Stimulated activated naive CD8-positive, alpha-beta T cell treated with anti-CD3 and anti-CD28 coated beads, Interleukin-15, Interleukin-2, amounts not matched to agents 100 ng/mL and 50 ng/mL, for 24 hours (primary cell): ENCODE measurements around the gene DUSP8.

Source experiments
- H3K27ac Mint-ChIP-seq: one replicate; pipeline ENCODE4 v1.8.0; 2021; ENCODE audit warnings: mild to moderate bottlenecking, mixed read lengths
- H3K27me3 Mint-ChIP-seq: one replicate; pipeline ENCODE4 v1.8.0; 2021; ENCODE audit warnings: mixed read lengths
- H3K36me3 Mint-ChIP-seq: one replicate; pipeline ENCODE4 v1.8.0; 2021; ENCODE audit warnings: low read depth, mixed read lengths
- H3K4me1 Mint-ChIP-seq: one replicate; pipeline ENCODE4 v1.8.0; 2021; ENCODE audit warnings: low read depth, mixed read lengths
- H3K4me3 Mint-ChIP-seq: one replicate; pipeline ENCODE4 v1.8.0; 2021; ENCODE audit warnings: mild to moderate bottlenecking, mixed read lengths
- H3K9me3 Mint-ChIP-seq: one replicate; pipeline ENCODE4 v1.8.0; 2021; ENCODE audit warnings: mixed read lengths

Gene DUSP8

DNA sequence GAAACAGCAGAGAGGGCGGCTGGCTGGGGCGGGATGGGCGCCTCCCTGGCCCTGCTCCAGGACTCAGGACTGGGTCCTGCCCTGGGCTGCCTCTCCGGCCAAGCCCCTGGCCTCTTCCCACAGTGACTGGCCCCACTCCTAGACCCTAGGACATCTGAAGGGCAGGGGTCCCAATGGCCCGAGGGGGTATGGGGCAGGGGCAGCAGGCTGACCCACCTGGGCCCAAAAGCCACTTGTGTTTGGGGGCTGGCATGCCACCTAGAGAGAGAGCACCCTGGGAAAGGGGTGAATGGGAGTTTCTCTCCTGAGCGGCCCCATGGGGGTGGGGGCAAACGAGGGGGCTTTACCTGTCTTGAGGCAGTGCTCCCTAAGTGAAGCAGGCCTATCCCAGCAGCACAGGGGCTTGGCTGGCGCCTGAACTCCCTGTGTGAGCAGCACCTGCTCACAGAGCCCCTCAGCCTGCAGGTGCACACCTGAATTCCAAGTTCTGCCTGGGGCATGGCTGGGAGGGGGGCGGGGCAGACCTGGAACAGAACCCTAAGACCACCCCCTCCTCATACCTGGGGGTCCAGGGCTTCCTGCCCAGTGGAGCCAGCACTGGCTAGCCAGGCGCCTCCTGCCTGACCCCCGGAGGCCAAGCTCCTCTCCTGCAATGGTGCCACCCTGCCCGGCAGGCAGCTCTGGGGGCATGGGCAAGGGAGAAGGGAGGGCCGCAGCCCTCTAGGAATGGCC is 16.9 kb downstream of the DUSP8 start:
- no peaks in the 10 kb centered on the region for H3K4me1 Mint-ChIP-seq
- H3K4me3 Mint-ChIP-seq = no peak overlapping the region
- H3K27ac Mint-ChIP-seq = no peak overlapping the region
- no peaks in the 10 kb centered on the region for H3K36me3 Mint-ChIP-seq
- no peaks in the 10 kb centered on the region for H3K9me3 Mint-ChIP-seq
- H3K27me3 Mint-ChIP-seq = no peaks in the 10 kb centered on the region

DNA sequence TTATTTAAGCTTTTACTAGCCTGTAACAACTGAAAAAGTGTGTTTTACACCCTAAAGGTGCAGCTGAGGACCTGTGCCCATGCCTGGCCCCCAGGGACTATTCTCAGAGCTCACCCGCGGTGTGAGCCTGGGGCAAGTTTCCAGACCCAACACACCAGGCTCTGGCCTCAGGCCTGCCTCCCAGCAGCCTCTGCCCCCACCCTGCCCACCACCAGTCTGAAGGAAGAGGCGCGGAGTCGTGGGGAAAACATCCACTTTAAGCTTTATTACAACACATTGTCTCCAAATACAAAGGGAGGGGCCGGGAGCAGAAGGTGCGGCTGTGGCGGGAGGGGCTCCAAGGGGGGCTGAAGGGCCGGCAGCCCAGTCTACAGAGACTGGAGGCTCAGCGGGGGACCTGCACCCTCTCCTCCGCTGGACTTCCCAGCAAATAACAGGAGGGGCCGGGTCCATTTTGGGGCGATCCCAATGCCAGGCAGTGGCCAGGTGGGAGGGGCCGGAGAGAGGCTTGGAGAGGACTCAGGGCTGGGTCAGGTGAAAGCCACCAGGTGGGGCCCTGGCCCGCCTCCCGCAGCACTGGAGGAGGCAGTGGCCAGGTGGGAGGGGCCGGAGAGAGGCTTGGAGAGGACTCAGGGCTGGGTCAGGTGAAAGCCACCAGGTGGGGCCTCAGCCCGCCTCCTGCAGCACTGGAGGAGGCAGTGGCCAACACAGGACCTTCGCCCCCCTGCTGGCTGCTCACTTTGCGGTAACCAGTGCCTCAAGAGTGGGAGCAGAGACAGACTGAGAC is 18.1 kb downstream of the DUSP8 start:
- no peak overlapping the region for H3K27ac Mint-ChIP-seq
- H3K4me1 Mint-ChIP-seq = no peaks in the 10 kb centered on the region
- H3K27me3 Mint-ChIP-seq = peaks cover 3% of the 10 kb centered on the region
- H3K4me3 Mint-ChIP-seq = no peak overlapping the region
- H3K9me3 Mint-ChIP-seq = no peaks in the 10 kb centered on the region
- H3K36me3 Mint-ChIP-seq = no peaks in the 10 kb centered on the region

DNA sequence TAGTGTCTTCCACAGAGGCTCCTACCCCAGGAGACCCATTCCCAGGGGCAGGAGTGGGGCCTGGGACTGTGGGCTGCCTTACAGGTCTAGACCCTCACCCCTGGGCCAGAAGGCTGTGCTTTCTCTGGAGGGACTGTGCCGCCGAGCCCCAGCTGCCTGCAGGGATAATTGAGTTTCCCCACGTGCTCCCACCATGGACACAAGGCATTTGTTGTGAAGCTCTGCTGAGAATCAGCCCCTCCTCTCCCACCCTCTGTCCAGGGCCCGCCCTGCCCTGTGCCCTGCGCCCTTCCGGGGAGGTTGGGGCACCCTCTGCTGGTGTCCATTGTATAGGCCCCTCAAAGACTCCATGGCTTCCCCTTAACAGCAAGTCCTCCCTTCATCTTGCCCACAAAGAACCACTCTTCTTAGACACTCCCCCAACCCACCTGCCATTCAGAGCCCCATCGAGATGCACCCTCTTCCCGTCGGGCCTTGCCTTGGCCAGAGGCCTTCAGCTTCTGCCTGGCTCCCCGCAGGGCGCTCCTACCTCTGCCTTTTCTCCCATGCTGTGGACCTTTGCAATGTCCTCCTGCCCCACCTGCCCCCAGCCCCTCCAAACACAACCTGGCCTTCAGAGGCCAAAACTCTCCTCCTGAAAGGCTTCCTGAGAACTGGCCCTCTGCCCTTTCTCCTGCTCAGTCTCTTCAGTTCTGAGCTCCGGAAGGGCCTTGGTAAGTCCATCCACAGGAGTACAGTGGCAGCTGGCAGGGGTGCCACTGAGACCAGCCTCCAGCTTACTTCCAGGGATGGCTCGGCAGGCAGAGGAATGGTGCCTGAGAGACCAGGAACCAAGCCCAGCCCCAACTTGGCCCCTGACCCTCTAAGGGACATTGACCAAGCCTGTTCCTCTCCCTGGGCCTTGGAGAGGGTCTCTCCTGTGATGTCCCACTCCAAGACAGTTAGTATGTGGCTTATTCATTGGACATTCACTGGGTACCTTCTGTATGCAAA is 22.4 kb downstream of the DUSP8 start:
- Mint-ChIP-seq H3K27ac (no peak overlapping the region), H3K27me3 (peaks cover 14% of the 10 kb centered on the region), H3K36me3 (no peaks in the 10 kb centered on the region), H3K9me3 (no peaks in the 10 kb centered on the region), H3K4me1 (peaks cover 2% of the 10 kb centered on the region), H3K4me3 (no peak overlapping the region)

DNA sequence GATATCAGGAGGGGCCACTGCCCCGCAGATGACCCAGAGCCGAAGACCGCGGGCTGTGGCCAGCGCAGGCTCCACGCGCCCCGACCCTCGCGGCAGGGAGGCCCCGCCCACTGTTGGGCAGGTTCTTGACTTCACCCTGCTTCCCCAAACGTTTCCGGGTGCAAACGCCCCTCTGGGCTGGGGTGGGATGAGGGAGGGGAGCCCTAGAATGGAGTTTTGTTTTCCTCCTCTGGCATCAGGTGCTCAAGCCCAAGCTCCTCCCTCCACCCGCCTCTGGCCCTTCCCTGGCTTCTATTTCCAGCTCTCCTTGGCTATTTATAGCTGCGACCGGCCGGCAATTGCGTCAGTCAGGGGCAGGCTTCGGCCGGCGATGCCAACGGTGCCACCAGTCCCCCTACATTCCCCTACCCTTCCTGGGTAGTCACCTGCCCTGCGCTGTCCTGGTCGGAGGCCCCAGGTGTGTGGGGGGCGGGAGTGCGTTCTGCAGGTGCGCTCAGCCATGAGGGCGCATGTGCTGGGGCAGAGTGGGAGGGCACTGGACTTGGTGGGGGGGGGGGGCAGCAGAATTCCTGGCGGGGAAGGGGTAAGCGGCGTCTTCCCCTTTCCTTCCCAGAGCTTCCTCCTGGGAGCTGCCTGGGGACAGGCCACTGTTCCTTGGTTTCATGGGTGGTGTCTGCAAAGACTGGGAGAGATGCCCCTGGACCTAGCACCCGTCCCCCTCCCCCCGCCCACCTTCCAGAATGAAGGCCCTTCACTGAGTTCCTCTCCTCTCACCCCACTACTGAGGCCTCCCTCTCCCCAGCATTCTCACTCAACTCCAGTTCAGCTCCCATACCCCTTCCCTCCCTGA is 23.6 kb downstream of the DUSP8 start:
- Mint-ChIP-seq H3K9me3 (no peaks in the 10 kb centered on the region), H3K36me3 (no peaks in the 10 kb centered on the region), H3K4me1 (peaks cover 2% of the 10 kb centered on the region), H3K27me3 (peaks cover 14% of the 10 kb centered on the region), H3K4me3 (no peak overlapping the region), H3K27ac (no peak overlapping the region)

DNA sequence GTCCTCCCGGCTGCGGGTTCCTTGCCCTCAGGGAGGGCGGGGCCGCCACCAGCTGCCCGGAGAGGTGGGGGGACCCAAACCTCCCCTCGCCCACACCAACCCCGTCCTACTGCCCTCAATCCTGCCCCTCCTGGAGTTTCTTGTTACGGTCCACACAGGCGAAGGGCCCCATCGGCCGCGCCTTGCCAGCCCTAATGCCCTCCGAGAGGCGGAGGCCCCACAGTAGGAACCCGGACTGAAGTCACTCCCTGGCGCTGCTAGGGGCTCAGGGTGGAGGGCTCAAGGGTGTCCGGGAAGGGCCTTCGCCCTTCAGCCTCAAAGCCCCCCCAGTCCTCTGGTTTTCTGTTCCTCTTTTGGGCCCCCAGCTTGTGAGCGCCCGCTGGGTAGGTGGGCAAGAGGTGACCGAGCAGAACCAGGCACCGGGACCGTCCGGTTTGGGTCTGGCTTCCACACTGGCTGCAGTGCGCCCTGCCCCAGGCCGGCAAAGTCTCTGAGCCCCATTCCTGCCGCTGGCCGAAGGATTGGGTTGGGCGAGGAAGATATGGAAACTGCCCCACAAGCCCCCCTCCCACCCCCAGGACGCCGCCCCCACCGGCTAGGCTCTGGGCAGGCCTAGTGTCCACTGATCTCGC is 24.5 kb downstream of the DUSP8 start:
- no peaks in the 10 kb centered on the region for H3K36me3 Mint-ChIP-seq
- H3K27me3 Mint-ChIP-seq = peaks cover 14% of the 10 kb centered on the region
- H3K4me3 Mint-ChIP-seq = no peak overlapping the region
- H3K27ac Mint-ChIP-seq = no peak overlapping the region
- H3K9me3 Mint-ChIP-seq = no peaks in the 10 kb centered on the region
- peaks cover 2% of the 10 kb centered on the region for H3K4me1 Mint-ChIP-seq

DNA sequence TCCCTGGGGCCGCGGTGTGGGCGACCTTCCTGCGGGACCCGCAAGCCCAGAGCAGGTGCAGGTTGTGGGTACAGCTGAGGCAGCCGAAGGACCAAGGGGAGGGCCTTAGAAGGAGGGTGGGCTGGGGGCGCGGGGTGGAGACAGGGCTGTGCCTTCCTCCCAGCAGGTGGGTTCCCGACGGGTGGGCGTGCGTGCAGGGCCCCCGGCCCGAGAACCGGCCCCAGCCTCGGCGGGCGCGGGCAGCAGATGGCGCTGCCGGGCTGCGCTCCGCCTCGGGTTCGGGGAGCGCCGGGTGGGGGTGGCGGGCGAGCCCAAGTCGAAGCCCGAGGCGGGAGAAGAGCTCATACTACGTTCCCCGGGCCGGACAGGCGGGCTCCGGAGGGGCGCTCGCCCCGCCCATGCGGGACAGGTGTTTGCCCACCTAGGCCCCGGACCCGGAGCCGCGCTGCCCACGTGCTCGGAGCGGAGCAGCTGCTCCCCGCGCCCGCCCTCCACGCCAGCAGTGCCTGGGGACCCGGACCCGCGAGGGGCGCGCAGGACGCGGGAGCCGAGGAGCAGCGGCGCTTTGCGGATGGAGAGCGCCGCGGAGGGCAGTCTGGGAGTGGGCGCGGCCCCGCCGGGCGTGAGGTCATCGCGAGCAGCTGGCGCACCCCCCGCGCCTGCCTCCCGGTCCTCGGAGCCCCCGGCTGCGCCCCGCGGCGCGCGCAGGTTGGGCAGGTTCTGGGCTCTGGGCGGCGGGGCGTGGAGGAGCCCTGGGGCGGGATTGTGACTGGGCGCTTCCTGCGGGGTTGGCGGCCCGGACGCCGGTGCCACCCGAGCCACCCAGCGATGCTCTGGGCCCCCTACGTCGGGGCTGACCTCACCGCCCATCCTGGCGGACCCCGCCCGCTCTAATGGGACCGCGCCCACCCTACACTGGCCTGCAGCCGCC is 25.3 kb downstream of the DUSP8 start:
- Mint-ChIP-seq H3K27ac (no peak overlapping the region), H3K4me3 (no peak overlapping the region), H3K9me3 (no peaks in the 10 kb centered on the region), H3K4me1 (peaks cover 2% of the 10 kb centered on the region), H3K27me3 (peaks cover 14% of the 10 kb centered on the region), H3K36me3 (no peaks in the 10 kb centered on the region)

DNA sequence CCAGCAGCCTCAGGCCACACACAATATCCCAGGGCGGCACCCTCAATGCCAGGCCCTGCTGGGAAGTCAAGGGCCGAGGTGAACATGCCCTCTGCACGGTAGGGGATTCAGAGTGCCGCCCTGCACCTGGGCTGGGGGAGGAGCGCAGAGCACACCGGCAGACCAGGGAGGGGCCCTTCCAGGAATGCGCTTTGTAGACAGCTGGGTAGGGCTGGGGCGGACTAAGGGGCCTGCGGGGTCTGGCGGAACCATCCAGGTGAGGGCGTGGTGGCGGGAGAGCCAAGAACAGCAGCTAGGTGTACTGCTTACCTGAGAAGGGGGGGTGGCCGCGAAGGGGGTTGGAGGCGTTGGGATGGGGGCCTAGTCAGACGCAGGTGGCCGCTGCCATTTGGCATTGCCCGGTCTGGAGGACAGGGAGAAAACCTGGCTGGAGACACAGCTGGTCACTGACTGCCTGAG is 26.0 kb downstream of the DUSP8 start:
- H3K36me3 Mint-ChIP-seq = no peaks in the 10 kb centered on the region
- H3K27me3 Mint-ChIP-seq = peaks cover 14% of the 10 kb centered on the region
- H3K27ac Mint-ChIP-seq = no peak overlapping the region
- H3K4me1 Mint-ChIP-seq = peaks cover 2% of the 10 kb centered on the region
- H3K9me3 Mint-ChIP-seq = no peaks in the 10 kb centered on the region
- no peak overlapping the region for H3K4me3 Mint-ChIP-seq

DNA sequence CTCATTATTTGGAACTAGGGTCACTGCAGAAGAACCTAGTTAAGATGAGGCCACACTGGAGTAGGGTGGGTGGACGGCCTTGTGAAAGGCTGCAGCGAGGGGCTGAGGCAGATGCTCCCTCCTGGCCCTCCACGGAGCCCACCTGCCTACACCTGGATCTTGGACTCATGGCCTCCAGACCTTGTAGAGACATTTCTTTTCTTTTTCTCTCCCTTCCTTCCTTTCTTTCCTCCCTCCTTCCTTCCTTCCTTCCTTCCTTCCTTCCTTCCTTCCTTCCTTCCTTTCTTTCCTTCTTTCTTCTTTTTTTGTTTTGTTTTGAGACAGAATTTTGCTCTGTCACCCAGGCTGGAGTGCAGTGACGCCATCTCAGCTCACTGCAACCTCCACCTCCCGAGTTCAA is 26.6 kb downstream of the DUSP8 start:
- Mint-ChIP-seq H3K27ac (no peak overlapping the region), H3K9me3 (no peaks in the 10 kb centered on the region), H3K27me3 (peaks cover 14% of the 10 kb centered on the region), H3K4me3 (no peak overlapping the region), H3K4me1 (peaks cover 2% of the 10 kb centered on the region), H3K36me3 (no peaks in the 10 kb centered on the region)

DNA sequence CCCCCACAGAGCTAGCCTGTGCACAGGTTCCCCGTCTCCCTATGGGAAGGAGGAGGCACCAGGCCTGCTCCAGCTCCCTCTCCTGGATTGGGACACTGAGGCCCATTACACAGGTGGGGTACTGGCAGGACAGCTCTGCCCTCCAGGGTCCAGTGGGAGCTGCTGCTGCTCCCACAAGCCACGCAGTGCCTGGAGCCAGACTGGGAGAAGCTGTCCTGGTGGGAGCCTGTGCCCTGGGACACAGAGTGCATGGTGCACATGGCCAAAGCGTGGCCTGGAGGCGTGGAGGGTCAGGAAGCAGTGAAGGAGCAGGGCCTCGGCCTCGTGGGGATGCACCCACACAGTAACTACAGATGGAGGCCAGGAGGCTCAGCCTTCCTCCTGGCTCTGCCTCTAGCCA is 27.5 kb downstream of the DUSP8 start:
- H3K27me3 Mint-ChIP-seq = peaks cover 19% of the 10 kb centered on the region
- no peak overlapping the region for H3K4me3 Mint-ChIP-seq
- H3K36me3 Mint-ChIP-seq = no peaks in the 10 kb centered on the region
- no peaks in the 10 kb centered on the region for H3K9me3 Mint-ChIP-seq
- peaks cover 2% of the 10 kb centered on the region for H3K4me1 Mint-ChIP-seq
- no peak overlapping the region for H3K27ac Mint-ChIP-seq

DNA sequence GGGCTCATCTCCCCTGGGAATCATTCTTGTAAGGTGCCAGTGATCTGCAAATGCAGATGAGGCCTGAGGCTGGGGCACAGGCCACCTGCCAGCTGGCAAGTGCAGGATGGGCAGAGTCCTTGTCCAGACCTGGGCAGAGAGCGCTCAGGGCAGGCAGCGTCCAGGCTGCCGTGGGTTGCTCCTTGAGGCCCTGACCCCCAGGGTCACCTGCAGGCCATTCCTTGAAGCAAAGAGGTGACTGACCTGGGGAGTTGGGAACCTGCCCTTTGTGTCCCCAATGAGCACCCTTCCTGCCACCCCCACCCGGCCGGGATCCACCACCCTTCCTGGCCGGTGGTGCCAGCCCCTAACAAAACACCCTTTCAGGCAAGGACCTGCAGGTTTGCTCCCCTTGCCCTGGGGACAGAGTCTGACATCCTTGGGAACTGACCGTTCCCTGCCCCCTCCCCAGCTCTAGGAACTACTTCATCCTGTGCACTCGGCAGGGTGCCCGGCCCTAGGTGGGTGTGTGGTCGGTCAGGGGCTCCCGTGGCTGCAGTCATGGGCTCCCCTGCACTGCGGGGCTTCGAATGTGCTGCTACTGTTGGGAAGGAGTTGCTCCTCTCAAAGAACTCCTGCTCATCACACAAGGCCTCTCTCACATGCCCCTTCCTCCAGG is 28.3 kb downstream of the DUSP8 start:
- Mint-ChIP-seq H3K4me1 (peaks cover 2% of the 10 kb centered on the region), H3K27ac (no peak overlapping the region)

DNA sequence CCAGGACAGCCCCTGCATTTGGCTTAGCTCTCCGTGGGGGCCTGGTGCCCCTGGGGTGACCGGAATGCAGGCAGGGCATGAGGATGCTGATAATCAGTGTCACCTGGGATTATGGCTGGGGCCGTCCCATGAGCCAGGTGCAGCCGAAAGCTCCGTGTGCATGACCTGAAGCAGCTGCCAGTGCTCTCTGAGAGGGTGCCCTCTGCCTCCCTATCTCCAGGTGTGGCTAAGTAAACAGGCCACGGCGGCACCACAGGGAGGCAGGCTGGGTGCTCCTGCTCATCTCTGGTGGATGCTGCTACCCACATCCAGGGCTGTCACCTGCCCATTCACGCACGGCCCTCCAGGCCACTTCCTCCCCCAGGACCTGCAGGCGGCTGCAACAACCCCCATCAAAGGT is 29.8 kb downstream of the DUSP8 start:
- H3K4me3 Mint-ChIP-seq = no peak overlapping the region
- H3K4me1 Mint-ChIP-seq = peaks cover 2% of the 10 kb centered on the region
- peaks cover 9% of the 10 kb centered on the region for H3K27me3 Mint-ChIP-seq
- H3K27ac Mint-ChIP-seq = no peak overlapping the region
- no peaks in the 10 kb centered on the region for H3K36me3 Mint-ChIP-seq
- no peaks in the 10 kb centered on the region for H3K9me3 Mint-ChIP-seq

More for the DNA sequence above, 28.3 kb downstream of the DUSP8 start:
- H3K27me3 Mint-ChIP-seq = peaks cover 16% of the 10 kb centered on the region
- H3K9me3 Mint-ChIP-seq = no peaks in the 10 kb centered on the region
- no peak overlapping the region for H3K4me3 Mint-ChIP-seq
- H3K36me3 Mint-ChIP-seq = no peaks in the 10 kb centered on the region

DNA sequence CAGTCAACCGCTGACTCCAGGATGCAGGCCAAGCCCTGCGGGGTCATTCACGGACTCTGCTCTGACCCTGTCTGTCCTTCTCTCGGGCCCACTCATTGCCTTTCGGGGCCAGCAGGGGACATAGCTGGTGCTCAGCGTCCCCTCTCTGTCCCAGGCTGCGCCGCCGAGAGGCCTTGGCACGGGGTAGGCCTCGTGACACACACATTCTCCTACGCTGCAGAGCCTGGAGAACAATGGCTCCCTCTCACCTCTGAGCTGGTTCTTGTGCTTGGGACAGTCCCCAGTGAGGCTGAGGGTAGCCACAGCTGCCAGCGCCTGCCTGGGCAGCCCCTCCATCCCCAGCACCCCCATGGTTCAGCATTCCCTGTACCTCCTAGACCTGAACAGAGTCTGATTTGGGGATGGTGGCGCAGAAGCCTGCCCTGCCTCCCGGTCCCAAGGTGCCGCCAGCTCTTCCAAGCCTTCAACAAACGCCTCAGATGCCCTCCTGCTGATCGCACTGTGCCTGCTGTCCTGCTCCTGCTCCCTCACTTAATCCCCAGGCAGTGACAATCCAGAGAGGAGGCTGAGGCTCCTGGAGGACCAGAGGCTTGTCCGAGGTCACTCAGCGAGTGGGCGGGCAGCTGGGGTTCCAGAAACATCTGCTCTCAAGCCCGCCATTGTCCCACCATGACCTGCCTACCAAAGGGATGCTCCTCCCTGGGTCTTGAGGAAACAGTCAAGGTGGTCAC is 30.4 kb downstream of the DUSP8 start:
- Mint-ChIP-seq H3K9me3 (no peaks in the 10 kb centered on the region), H3K27ac (no peak overlapping the region), H3K27me3 (peaks cover 9% of the 10 kb centered on the region), H3K36me3 (no peaks in the 10 kb centered on the region), H3K4me3 (no peak overlapping the region), H3K4me1 (peaks cover 4% of the 10 kb centered on the region)
